ACHN (cell line): ENCODE measurements around the gene DNMT3A.

ENCODE experiments used
- DNase-seq: peaks from one replicate; pipeline ENCODE4 v3.0.0-alpha.2; 2015
- in situ Hi-C: cut with HindIII; loops from 2 replicates; pipeline ENCODE4 v1.10.0; 2017; ENCODE audit warnings: low sequenced_read_pairs, low pct_ligation_motif_present, low pct_unique_long_range_greater_than_20kb

Gene DNMT3A

GRCh38 chr2:25341753-25342371, at the start of gene DNMT3A:
DNMT3A (minus strand) TSS chr2:25341925; CDS start chr2:25313984, 27,941 bp downstream.
- DNase-seq, result peak; percentile 73
- in situ Hi-C loops, result no loop called here

DNA sequence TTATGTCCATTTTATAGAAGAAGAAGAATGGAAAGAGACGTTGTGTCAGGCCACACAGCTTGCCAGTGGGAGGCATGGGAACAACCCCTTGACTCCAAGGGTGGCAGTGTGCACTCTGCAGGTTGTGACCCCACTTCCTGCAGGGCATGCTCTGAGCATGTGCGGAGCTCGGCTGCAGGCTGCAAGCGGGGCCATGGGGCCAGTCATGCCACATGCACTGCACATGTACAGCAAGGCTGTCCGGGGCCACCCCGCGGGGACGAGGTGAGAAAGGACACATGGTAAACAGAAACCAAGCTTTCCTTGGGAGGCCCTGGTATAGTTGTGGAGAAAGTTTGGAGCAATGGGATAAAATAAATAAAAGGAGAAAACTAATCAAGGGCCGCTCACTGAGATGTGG, 47.4 kb upstream of the DNMT3A start:
- no peak for DNase-seq
- in situ Hi-C loops, result no loop called here

DNA sequence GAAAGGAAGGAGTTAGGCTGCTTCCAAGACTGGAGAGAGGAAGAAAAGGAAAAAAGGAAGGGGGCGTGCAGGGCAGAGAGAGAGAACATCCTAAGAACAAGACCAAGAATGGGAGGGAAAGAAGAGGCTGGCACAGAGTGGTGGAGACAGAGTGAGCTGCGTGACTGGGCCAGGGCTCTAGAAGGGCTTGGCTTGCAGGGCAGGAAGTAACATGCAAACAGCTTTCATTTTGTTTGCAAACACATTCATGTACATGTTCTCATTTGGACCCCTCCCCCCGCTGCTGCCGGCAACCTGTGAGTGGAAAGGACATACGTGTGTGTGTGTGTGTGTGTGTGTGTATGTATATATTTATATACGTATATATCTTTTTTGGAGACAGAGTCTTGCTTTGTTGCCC, 46.8 kb upstream of the DNMT3A start:
- DNase-seq, result no peak

GRCh38 chr2:25387876-25388449, 46.2 kb upstream of the DNMT3A start:
- DNase-seq, result no peak
- in situ Hi-C loops, result no loop called here

More for the DNA sequence above, 46.8 kb upstream of the DNMT3A start:
- in situ Hi-C loops, result no loop called here

- DNase-seq, result no peak
- in situ Hi-C loops, result no loop called here
Measured at GRCh38 chr2:25386971-25387875, 45.5 kb upstream of the DNMT3A start.

- in situ Hi-C loops, result no loop called here
- no peak for DNase-seq
Measured at GRCh38 chr2:25385910-25386309, 44.2 kb upstream of the DNMT3A start.

GRCh38 chr2:25383806-25384205, 42.1 kb upstream of the DNMT3A start:
- no peak for DNase-seq
- in situ Hi-C loops, result no loop called here

DNA sequence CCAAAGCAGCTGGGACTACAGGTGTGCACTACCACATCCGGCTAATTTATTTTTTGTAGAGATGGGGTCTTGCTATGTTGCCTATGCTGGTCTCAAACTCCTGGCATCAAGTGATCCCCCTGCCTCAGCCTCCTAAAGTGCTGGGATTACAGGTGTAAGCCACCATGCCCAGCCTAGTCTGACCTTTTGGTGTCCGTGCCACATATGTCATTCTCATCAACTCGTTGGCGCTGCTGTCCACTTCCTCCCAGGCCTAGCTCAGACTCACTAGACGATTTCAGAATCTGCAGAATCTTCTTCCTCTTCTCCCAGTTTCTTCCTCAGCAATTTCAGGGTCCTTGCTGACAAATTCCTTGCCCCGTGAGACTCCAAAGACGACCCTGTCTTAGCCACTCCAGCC, 39.8 kb upstream of the DNMT3A start:
- in situ Hi-C loops, result no loop called here
- DNase-seq, result no peak

DNA sequence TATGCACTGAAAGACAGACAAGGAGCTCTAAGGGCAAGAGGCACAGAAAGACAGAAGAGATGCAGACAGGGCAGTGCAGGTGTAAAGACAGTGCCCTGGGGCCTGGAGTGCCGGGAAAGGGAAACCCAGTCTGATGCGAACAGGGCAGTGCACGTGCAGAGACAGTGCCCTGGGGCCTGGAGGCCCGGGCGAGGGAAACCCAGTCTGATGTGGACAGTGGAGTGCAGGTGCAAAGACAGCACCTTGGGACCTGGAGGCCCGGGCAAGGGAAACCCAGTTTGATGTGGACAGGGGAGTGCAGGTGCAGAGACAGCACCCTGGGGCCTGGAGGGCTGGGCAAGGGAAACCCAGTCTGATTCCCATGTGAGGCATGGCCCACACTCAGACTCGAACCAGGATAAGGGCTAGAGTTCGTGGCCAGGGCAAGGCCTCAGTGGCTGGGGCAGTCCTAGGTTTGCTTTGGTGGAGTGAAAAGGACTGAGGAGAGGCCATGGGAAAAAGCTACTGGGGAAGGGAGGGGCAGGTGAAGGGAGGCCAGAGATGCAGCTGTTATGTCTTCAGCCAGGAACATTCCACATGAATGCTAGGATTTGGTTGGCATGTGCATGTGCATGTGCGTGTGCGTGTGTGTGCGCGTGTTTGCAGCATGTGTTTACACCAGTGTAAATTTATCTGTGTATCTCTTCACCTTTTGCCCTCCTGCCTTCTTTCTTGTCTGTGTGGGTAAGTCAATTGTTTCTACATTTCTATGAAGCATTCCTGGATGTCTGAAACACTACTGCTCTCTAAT, 39.1 kb upstream of the DNMT3A start:
- no peak for DNase-seq
- in situ Hi-C loops, result no loop called here

DNA sequence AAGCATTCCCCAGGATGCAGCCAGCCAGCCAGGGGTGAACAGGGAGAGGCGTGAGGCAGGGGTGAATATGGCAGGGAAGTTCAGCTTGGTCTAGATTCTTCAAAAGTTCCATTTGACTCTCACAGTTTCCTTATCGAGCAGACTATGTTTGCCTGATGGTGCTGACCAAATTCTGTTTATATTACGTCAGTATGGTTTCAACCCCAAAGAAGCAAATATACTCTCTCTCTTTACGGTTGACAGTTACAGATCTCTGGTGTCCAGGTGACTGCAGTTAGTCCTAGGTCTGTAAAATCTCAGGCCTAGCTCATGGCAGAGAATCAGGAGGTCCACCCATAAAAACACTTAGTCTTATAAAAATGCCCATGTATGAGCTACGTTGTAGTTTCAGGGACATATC, 38.3 kb upstream of the DNMT3A start:
- in situ Hi-C loops, result no loop called here
- DNase-seq, result no peak

DNA sequence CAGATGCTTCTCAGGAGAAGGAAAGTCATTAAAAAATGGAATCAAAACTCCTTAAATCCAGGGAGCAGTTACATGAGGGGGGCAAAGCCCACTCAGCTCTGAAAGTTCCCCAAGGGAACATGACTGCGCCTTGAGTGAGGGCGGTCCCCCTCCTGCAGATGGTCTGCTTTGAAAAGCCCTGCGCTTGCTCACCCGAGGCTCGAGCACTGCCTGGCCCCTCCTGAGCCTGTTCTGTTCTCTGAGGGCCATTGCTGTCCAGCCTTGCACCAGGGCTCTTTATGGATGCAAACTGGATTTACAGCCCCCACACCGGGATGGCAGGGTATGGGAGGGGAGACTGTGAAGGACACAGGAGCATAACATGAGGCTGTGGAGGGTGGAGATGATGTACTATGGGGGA, 37.8 kb upstream of the DNMT3A start:
- no peak for DNase-seq
- in situ Hi-C loops, result no loop called here

GRCh38 chr2:25378731-25379490, 37.2 kb upstream of the DNMT3A start:
- DNase-seq, result peak; percentile 30
- in situ Hi-C loops, result no loop called here

- in situ Hi-C loops, result no loop called here
Measured at GRCh38 chr2:25377822-25378421, 36.2 kb upstream of the DNMT3A start.

GRCh38 chr2:25376750-25377621, 35.3 kb upstream of the DNMT3A start:
- peak; percentile 88 for DNase-seq
- in situ Hi-C loops, result no loop called here

More at GRCh38 chr2:25377822-25378421, 36.2 kb upstream of the DNMT3A start:
- DNase-seq, result no peak

- DNase-seq, result no peak
- in situ Hi-C loops, result no loop called here
Measured at GRCh38 chr2:25375989-25376545, 34.3 kb upstream of the DNMT3A start.

DNA sequence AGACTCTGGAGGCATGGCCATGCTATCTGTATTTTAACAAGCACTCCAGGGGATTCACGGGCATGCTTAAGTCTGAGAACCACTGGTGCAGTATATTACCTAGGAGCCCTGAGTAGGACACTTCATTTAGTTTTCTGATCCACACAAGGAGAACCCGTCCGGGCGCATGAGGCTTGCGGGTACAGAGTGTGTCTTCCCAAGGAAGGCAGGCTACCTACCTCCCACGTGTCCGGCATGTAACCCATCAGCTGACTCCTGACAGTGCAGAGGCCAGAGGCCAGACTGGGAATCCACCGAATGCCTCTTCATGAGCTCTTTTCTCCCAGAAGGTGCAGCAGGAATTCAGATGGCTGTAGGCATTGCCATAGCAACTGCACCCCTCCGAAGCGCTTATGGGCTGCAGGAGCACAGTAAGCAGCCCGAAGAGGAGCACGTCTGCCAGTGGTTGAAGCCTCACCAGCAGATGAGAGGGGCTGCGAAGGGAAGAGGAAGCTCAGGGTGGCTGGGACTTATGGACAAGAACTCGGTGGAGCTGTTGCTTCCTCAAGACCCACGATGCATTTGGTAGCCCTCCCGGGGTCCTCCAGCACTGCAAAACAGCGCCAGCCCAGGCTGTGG, 33.8 kb upstream of the DNMT3A start:
- in situ Hi-C loops, result no loop called here
- DNase-seq, result no peak
